HG03108 (cell line): ENCODE data around the gene ZNF205.

Source experiments
- ATAC-seq: cut with Tn5 transposase; IDR thresholded peaks from one replicate; pipeline ENCODE4 v1.9.1; 2021; ENCODE audit warnings: moderate library complexity; ENCODE audit not compliant: unreplicated experiment

The ZNF205 gene

GRCh38 chr16:3147046-3147756 is 34.8 kb downstream of the ZNF205 start:
- no peak for ATAC-seq

DNA sequence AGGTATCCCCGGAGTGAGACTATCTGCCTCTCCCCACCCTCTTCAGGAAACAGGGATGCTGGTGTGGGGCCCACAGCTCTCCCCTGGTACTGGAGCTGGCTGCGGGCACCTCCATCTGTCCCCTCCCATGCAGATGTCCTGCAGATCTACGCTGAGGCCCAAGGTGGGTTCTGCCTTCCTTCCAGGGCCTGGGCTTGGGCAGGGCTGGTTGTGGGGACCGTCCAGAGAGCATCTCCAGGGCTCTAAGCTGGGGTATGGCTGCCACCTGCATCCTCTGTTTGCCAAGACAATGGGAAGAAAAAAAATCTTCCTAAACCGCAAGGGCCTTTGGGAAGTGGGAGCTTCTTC is 35.3 kb downstream of the ZNF205 start:
- ATAC-seq, result no peak

- ATAC-seq, result no peak
Observed at GRCh38 chr16:3148256-3149192, 36.1 kb downstream of the ZNF205 start.

DNA sequence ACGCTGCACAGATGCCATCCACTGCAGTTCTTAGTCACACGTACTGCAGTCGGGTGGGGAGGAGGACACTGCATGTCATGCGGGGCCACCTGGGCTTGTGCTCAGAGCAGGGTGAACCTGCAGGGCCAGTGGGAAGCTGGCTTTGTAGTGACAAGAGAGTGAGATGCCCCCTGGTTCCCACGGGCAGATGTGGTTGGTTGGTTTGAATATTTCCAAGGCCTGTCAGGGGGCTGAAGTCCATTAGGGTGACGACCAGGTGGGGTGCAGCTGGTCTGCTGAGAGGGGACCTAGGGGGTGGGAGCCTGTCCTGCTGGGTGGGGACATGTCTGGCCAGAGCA is 36.8 kb downstream of the ZNF205 start:
- ATAC-seq, result no peak

GRCh38 chr16:3149630-3150345 is 37.4 kb downstream of the ZNF205 start:
- ATAC-seq, result no peak

DNA sequence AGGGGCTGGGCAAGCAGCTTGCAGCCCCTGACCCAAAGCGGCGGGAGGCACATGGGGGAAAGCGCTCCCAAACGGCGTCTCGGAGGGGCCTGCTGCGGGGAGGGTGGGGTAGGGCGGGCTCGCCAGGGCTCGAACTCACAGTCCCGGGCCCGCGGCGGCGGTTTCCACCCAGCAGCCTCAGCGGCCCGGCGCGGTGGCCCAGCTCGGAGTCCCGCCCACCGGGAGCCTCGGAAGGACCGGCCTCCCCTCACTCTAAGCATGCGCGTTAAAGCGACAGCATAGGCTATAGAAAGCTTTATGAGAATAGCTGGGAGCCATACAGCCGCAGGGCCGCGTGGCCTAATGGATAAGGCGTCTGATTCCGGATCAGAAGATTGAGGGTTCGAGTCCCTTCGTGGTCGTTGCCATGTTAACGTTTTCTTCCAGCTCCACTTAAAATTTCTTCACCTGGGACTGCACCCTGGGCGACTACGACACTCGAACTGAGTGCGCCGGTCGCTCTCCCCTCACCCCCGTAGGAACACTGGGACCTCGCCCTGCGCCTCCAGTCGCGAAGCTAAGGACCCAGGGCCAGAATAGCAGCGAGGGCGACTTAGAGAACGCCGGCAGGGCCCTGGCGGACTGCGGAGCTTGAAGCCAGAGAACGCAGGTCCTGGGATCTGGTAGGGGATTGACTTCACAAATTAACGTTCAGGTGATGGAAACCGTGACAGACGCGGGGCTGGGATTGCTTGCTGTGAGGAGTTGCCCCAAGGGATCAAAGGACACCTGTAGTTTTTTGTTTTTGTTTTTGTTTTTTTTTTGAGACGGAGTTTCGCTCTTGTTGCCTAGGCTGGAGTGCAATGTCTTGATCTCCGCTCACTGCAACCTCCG is 38.2 kb downstream of the ZNF205 start:
- peak; percentile 70 for ATAC-seq

- ATAC-seq, result no peak
Observed at GRCh38 chr16:3152027-3152276, 39.6 kb downstream of the ZNF205 start.

GRCh38 chr16:3152277-3152990 is 40.0 kb downstream of the ZNF205 start:
- ATAC-seq, result peak; percentile 26

DNA sequence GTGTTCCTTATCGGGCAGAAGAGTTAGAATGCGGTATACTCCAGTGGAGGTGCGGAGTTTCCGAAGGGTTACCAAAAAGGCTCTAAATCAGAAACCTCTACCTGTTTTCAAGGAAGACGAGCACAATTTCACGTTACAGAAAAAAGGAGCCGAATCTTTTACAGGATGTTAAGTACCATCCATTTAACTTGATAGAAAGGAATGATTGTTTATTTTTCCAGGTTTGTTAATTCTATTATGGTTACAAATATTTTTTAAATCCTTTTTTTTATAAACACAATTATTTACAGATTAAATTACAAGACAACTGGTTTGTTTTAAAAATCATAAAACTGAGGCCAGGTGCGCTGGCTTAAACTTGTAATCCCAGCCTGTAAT is 40.6 kb downstream of the ZNF205 start:
- no peak for ATAC-seq

DNA sequence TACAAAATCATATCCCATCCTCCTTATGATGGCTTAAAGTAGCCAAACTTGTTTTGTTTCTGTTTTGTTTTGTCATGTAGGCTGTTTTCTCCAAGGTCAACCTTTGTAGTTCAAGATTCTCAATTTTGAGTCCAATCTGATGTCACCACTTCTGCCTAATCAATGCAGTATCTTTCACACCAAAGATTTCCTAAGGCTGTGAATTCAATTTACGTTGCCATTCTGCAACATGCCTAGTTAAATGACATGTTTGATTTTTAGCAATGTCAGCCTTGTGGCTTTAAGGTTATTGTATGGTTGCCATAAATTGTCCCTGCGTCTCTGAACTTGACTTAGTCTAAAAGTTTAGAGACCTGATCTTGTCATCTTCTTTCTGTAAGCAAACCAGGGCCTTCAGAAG is 42.8 kb downstream of the ZNF205 start:
- ATAC-seq, result no peak

- ATAC-seq, result no peak
Observed at GRCh38 chr16:3155972-3156371, 43.6 kb downstream of the ZNF205 start.

DNA sequence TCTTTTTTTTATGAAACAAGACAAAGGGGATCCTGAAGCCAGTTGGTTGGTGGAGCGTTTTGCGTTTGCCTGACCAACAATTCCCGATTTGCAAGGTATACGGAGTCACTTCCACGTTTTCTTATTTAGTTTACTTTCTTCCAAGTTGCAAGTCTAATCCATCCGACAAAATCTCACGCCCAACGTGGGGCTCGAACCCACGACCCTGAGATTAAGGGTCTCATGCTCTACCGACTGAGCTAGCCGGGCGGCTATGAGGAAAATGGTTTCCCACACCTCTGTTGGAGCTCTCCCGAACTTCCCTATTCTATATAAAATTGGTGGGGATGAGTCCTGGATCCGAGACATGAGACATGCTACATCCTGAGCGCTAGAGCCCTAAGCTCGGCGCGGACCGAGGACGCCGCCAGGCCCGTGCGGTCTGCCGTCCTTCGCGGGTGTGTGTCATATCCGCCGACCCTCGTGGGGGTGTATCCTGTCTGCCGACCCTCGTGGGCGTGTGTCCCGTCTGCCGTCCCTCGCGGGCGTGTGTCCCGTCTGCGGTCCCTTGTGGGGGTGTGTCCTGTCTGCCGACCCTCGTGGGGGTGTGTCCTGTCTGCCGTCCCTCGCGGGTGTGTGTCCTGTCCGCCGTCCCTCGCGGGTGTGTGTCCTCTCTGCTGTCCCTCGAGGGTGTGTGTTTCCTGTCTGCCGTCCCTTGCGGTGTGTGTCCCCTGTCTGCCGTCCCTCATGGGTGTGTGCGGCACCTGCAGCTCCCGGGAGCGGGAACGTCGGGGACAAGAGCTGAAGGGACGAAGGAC is 45.0 kb downstream of the ZNF205 start:
- no peak for ATAC-seq

DNA sequence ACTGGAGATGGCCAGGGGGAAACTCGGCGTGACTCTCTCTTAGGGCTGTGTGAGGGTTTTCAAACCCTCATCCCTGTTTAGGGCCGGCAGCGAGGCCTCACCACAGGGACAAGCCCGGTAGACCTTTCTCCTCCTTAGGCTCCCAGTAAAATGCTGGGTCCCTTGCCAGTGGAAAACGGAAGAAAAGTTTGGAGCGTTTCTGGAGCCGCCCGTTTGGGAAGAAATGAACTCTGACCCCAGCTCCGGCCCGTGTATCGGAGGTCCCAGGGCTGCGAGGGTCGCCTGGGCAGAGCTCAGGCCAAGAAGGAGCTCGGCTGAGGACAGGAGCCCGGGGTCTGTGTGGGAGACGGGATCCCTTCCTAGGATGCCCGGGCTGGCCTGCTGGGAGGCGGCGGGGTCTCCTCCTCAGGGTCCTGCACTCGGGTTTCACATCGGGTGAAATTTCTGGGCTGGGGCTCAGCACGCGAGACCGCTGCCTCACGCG is 45.7 kb downstream of the ZNF205 start:
- ATAC-seq, result no peak

GRCh38 chr16:3158510-3159314 is 46.3 kb downstream of the ZNF205 start:
- ATAC-seq, result peak; percentile 45

DNA sequence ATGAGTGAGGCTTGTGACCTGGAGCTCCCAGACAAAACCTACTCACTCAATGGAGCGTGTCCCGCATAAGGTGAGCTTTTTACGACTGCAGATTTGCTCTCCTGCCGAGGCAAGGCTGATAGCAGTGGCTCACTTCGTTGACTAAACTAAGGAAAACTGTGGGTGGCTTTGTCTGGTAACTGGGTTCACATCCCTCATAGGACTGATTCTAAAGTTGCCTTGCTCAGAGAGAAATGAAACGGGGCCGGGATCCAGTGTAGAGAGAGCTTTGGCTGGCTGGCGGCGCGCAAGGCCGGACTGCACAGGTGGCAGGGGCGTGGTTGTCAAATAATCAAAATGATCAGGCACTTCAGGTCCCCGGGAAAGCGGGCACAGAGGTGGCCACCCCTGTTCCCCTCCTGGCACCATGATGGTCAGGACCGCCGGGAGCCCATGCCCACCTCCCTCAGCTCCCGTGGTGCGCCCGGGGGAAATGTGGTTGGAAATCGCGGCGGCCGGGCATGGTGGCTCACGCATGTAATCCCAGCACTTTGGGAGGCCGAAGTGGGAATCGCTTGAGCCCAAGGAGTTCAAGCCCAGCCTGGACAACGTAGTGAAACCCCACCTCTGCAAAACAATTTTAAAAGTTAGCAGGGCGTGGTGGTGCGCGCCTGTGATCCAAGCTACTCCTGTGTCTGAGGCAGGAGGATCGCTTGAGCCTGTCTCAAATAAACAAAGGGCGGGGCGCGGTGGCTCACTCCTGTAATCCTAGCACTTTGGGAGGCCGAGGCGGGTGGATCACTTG is 49.0 kb downstream of the ZNF205 start:
- ATAC-seq, result no peak

GRCh38 chr16:3164121-3164991 is 52.0 kb downstream of the ZNF205 start:
- ATAC-seq, result no peak
